ENCODE measurements around the gene HECA. TPM values are rescaled to one million over a fixed set of nuclear protein-coding genes. Genes with fewer than 3 reads are reported as not detected.

The HECA gene
- polyA plus RNA-seq, 1 experiment: 9.5 TPM

GRCh38 chr6:139174961-139175360 is 40.1 kb downstream of the HECA start:
- no peaks in the 10 kb centered on the region for H3K27me3 ChIP-seq (ENCODE audit: control insufficient read depth, insufficient read depth, low read length)
- ChIA-PET CTCF (interaction anchor here (0.7 kb wide), 1 partner anchor 612 kb away, joined by 4 read pairs; no protein-coding TSS in a partner anchor), POLR2A (no interaction called here)
- H3K36me3 ChIP-seq (ENCODE audit: control insufficient read depth, insufficient read depth, low read length): peaks cover 5% of the 10 kb centered on the region
- no peak for DNase-seq (ENCODE audit: low read depth)
- TF ChIP-seq CTCF (IDR thresholded peaks at IDR 0.05; ENCODE audit: insufficient read depth, low read depth, low read length): no peak
- H3K4me3 ChIP-seq (ENCODE audit: low read depth, low read length): no peak overlapping the region

- Histone ChIP-seq H3K4me3 (ENCODE audit: low read depth, low read length) (no peak overlapping the region), H3K27me3 (ENCODE audit: control insufficient read depth, insufficient read depth, low read length) (no peaks in the 10 kb centered on the region), H3K36me3 (ENCODE audit: control insufficient read depth, insufficient read depth, low read length) (peaks cover 5% of the 10 kb centered on the region)
- no peak for DNase-seq (ENCODE audit: low read depth)
- CTCF ChIA-PET: interaction anchor here (0.7 kb wide), 1 partner anchor 613 kb away, joined by 4 read pairs; no protein-coding TSS in a partner anchor
- POLR2A ChIA-PET: no interaction called here
- no peak for TF ChIP-seq CTCF (IDR thresholded peaks at IDR 0.05; ENCODE audit: insufficient read depth, low read depth, low read length)
Measured at GRCh38 chr6:139175389-139175948, 40.6 kb downstream of the HECA start.

GRCh38 chr6:139181236-139181635 is 46.4 kb downstream of the HECA start:
- no peak for TF ChIP-seq CTCF (IDR thresholded peaks at IDR 0.05; ENCODE audit: insufficient read depth, low read depth, low read length)
- H3K27me3 ChIP-seq (ENCODE audit: control insufficient read depth, insufficient read depth, low read length): no peaks in the 10 kb centered on the region
- ChIA-PET CTCF (no interaction called here), POLR2A (no interaction called here)
- H3K36me3 ChIP-seq (ENCODE audit: control insufficient read depth, insufficient read depth, low read length): peaks cover 5% of the 10 kb centered on the region
- H3K4me3 ChIP-seq (ENCODE audit: low read depth, low read length): no peak overlapping the region
- no peak for DNase-seq (ENCODE audit: low read depth)

GRCh38 chr6:139184047-139184446 is 49.2 kb downstream of the HECA start:
- Histone ChIP-seq H3K36me3 (ENCODE audit: control insufficient read depth, insufficient read depth, low read length) (0 out of 2 replicates have a peak, but pooled peaks cover 3% of the 10 kb centered on the region), H3K27me3 (ENCODE audit: control insufficient read depth, insufficient read depth, low read length) (no peaks in the 10 kb centered on the region), H3K4me3 (ENCODE audit: low read depth, low read length) (no peak overlapping the region)
- no peak for DNase-seq (ENCODE audit: low read depth)
- no peak for TF ChIP-seq CTCF (IDR thresholded peaks at IDR 0.05; ENCODE audit: insufficient read depth, low read depth, low read length)
- POLR2A ChIA-PET: no interaction called here
- CTCF ChIA-PET: no interaction called here

- Histone ChIP-seq H3K36me3 (ENCODE audit: control insufficient read depth, insufficient read depth, low read length) (0 out of 2 replicates have a peak, but pooled peaks cover 3% of the 10 kb centered on the region), H3K27me3 (ENCODE audit: control insufficient read depth, insufficient read depth, low read length) (no peaks in the 10 kb centered on the region), H3K4me3 (ENCODE audit: low read depth, low read length) (no peak overlapping the region)
- no peak for DNase-seq (ENCODE audit: low read depth)
- ChIA-PET CTCF (no interaction called here), POLR2A (no interaction called here)
- no peak for TF ChIP-seq CTCF (IDR thresholded peaks at IDR 0.05; ENCODE audit: insufficient read depth, low read depth, low read length)
Measured at GRCh38 chr6:139184459-139184858, 49.6 kb downstream of the HECA start.

Measured in BJ (cell line).